Right hindlimb (tissue), 1 donor: Measurements from ENCODE around the gene MAPK4.
"Not testable (repeated sequence)": the region's sequence is repeated elsewhere in the genome, so short reads cannot be mapped to it uniquely, and the experiment has no call there.

Source experiments
- DNase-seq: peaks from one replicate; pipeline ENCODE4 v3.0.0-alpha.2; 2018

Gene MAPK4

GRCh38 chr18:50578030-50578429 lies 18.1 kb downstream of the MAPK4 start:
- DNase-seq: no peak

- DNase-seq: no peak
Measured at GRCh38 chr18:50578651-50579050, 18.8 kb downstream of the MAPK4 start.

GRCh38 chr18:50579061-50579774 lies 19.3 kb downstream of the MAPK4 start:
- no peak for DNase-seq

GRCh38 chr18:50581517-50581916 lies 21.6 kb downstream of the MAPK4 start:
- no peak for DNase-seq

GRCh38 chr18:50582500-50582899 lies 22.6 kb downstream of the MAPK4 start:
- peak; percentile 26 for DNase-seq

- DNase-seq: no peak
Measured at GRCh38 chr18:50586710-50587109, 26.8 kb downstream of the MAPK4 start.

GRCh38 chr18:50590593-50590992 lies 30.7 kb downstream of the MAPK4 start:
- DNase-seq: no peak

- no peak for DNase-seq
Measured at GRCh38 chr18:50594012-50594411, 34.1 kb downstream of the MAPK4 start.

GRCh38 chr18:50594942-50595341 lies 35.1 kb downstream of the MAPK4 start:
- DNase-seq: no peak

- no peak for DNase-seq
Measured at GRCh38 chr18:50602466-50602865, 42.6 kb downstream of the MAPK4 start.

- DNase-seq: no peak
Measured at GRCh38 chr18:50606609-50607008, 46.7 kb downstream of the MAPK4 start.

- no peak for DNase-seq
Measured at GRCh38 chr18:50607378-50607926, 47.6 kb downstream of the MAPK4 start.

- DNase-seq: not testable (repeated sequence)
Measured at GRCh38 chr18:50609171-50609570, 49.3 kb downstream of the MAPK4 start.

- DNase-seq: no peak
Measured at GRCh38 chr18:50610349-50610748, 50.5 kb downstream of the MAPK4 start.

- no peak for DNase-seq
Measured at GRCh38 chr18:50611529-50611941, 51.6 kb downstream of the MAPK4 start.

- DNase-seq: no peak
Measured at GRCh38 chr18:50614838-50615237, 55.0 kb downstream of the MAPK4 start.

GRCh38 chr18:50616484-50617048 lies 56.7 kb downstream of the MAPK4 start:
- no peak for DNase-seq

GRCh38 chr18:50619861-50620275 lies 60.0 kb downstream of the MAPK4 start:
- no peak for DNase-seq

GRCh38 chr18:50620319-50620718 lies 60.4 kb downstream of the MAPK4 start:
- DNase-seq: no peak

GRCh38 chr18:50621366-50621765 lies 61.5 kb downstream of the MAPK4 start:
- DNase-seq: no peak

- no peak for DNase-seq
Measured at GRCh38 chr18:50622320-50622719, 62.4 kb downstream of the MAPK4 start.

GRCh38 chr18:50622865-50623393 lies 63.0 kb downstream of the MAPK4 start:
- DNase-seq: no peak

GRCh38 chr18:50623694-50624352 lies 63.9 kb downstream of the MAPK4 start:
- no peak for DNase-seq

GRCh38 chr18:50624981-50625380 lies 65.1 kb downstream of the MAPK4 start:
- DNase-seq: no peak
